Esophagus muscularis mucosa (tissue), 4 donors: ENCODE measurements around the gene L3MBTL4.

ENCODE experiments used
- CTCF ChIP-seq, 3 experiments: fragments of 200-600 bp in 2 of 3; fragments of 450-650 bp in 1 of 3; sonication (generic) in 2 of 3; IDR thresholded peaks; one replicate each; pipeline ENCODE4 v1.5.1; 2017 to 2019; ENCODE audit warnings: antibody characterized with exemption in 3 of 3, mild to moderate bottlenecking in 2 of 3, moderate library complexity in 1 of 3
- EP300 ChIP-seq: sonication (generic); formaldehyde crosslinking; IDR thresholded peaks from one replicate; pipeline ENCODE4 v1.6.1; 2017; ENCODE audit warnings: antibody characterized with exemption
- POLR2A ChIP-seq: fragments of 450-650 bp; IDR thresholded peaks from one replicate; pipeline ENCODE4 v1.6.1; 2017; ENCODE audit warnings: antibody characterized with exemption, moderate library complexity, mild to moderate bottlenecking, low read depth
- POLR2AphosphoS5 ChIP-seq, 2 donors: sonication (generic); formaldehyde crosslinking; IDR thresholded peaks; one replicate each; pipeline ENCODE4 v1.6.1; 2017; ENCODE audit warnings: antibody characterized with exemption in 2 of 2

- TF ChIP-seq CTCF (IDR thresholded peaks at IDR 0.05), result no peak
- TF ChIP-seq POLR2A, result no peak
- no peak for TF ChIP-seq POLR2AphosphoS5 (IDR thresholded peaks at IDR 0.05)
- no peak for TF ChIP-seq EP300
These were observed 383.3 kb downstream of the L3MBTL4 start for GRCh38 chr18:6031442-6031841.
